GM13977 (cell line): ENCODE measurements around the gene PSMA3.

Experiments
- DNase-seq: peaks from one replicate; pipeline ENCODE4 v3.0.0; 2012; ENCODE audit warnings: low spot score
- CTCF ChIP-seq: IDR thresholded peaks from 2 replicates; pipeline ENCODE4 v1.5.1; 2012; ENCODE audit warnings: mild to moderate bottlenecking, control low read depth; ENCODE audit not compliant: insufficient read depth; ENCODE audit errors: extremely low read depth, missing control alignments
- in situ Hi-C: fragments of 300-500 bp; cut with MboI; formaldehyde crosslinking; loops from one replicate; pipeline ENCODE4 v1.12.0; 2022; ENCODE audit warnings: low sequenced_read_pairs, low pct_unique_long_range_greater_than_20kb, mixed read lengths, inconsistent platforms; ENCODE audit not compliant: unreplicated experiment

Gene PSMA3

GRCh38 chr14:58270628-58271027 is 26.0 kb downstream of the PSMA3 start:
- in situ Hi-C loops: no loop called here
- no peak for TF ChIP-seq CTCF
- DNase-seq: no peak

GRCh38 chr14:58272588-58273372 is 28.1 kb downstream of the PSMA3 start:
- in situ Hi-C loops: no loop called here

GRCh38 chr14:58274881-58275280 is 30.2 kb downstream of the PSMA3 start:
- in situ Hi-C loops: no loop called here
- TF ChIP-seq CTCF: no peak
- DNase-seq: no peak

More at GRCh38 chr14:58272588-58273372, 28.1 kb downstream of the PSMA3 start:
- no peak for TF ChIP-seq CTCF
- no peak for DNase-seq

- in situ Hi-C loops: no loop called here
- TF ChIP-seq CTCF: no peak
- no peak for DNase-seq
Observed at GRCh38 chr14:58275527-58276190, 31.0 kb downstream of the PSMA3 start.

- TF ChIP-seq CTCF: no peak
- in situ Hi-C loops: no loop called here
- no peak for DNase-seq
Observed at GRCh38 chr14:58276208-58276607, 31.6 kb downstream of the PSMA3 start.

- no peak for DNase-seq
- in situ Hi-C loops: no loop called here
- no peak for TF ChIP-seq CTCF
Observed at GRCh38 chr14:58278177-58278576, 33.5 kb downstream of the PSMA3 start.
